Measurements from ENCODE around the gene JMJD8. TPM values are rescaled to one million over a fixed set of nuclear protein-coding genes. Genes with fewer than 3 reads are reported as not detected.
A peak's percentile ranks its signal among the peaks of the same experiment; 100 is the strongest.
"Not testable (repeated sequence)": the region's sequence is repeated elsewhere in the genome, so short reads cannot be mapped to it uniquely, and the experiment has no call there.

The JMJD8 gene
- total and polyA plus RNA-seq, 2 experiments from 2014 or later, result 87.9 to 96.3 TPM

DNA sequence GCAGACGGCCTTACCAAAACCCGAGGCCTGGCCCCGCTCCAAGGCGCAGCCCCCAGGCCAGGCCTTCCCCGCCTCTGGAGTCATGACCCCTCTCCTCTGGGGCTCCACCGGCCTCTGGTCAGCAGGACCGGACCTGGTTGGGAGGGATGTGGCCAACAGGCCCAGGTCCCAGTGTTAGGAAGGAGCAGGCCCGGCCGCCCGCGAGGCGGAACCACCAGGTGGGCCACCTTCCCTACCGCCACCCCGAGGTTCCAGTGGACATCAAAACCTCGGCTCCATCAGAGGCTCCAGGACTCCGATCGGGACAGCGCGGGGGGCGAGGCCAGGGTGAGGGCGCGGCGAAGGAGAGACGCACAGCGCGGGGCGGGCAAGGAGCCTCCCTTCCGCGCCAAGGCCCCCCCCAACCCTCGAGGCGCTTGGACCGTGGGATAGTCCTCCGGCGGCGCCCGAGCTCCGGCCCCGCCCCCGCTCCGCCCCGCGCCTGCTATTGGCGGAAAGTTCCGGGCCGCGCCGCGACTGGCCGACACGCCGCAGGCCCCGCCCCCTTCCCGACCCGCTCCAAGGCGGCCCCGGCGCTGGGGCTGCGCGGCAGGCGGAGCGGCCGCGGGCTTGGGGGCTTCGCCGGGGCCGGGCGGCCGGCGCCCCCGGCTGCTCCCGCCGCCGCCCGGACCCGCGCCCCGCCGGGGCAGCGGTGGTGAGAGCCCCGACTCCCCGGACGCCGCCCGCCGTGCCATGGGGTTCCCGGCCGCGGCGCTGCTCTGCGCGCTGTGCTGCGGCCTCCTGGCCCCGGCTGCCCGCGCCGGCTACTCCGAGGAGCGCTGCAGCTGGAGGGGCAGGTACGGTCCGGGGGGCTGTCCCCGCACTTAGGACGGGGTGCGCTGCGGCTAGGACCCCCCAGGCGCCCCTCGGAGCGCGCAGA is 30.7 kb upstream of the JMJD8 start, which contains the start of gene METRN:
Gene METRN (plus strand): TSS at position 561 of the 919 bp plus-strand sequence. CDS start 172 bp downstream, at position 733.
- H3K9ac ChIP-seq, result peak within 1 kb of the TSS; percentile 73

GRCh38 chr16:714079-714478 is 29.9 kb upstream of the JMJD8 start:
- H3F3A ChIP-seq (ENCODE audit: insufficient read depth), result peaks cover 10% of the 10 kb centered on the region
- no peak overlapping the region for H3K27ac ChIP-seq
- no peaks in the 10 kb centered on the region; the same call in 1 of the 2 replicates for H3K79me2 ChIP-seq (ENCODE audit: insufficient read depth)
- H3K4me1 ChIP-seq (ENCODE audit: insufficient read depth), result peaks cover 11% of the 10 kb centered on the region; the same call in 1 of the 2 replicates
- H3K4me2 ChIP-seq (ENCODE audit: unreplicated experiment), result no peak overlapping the region
- no peak for TF ChIP-seq EZH2 (IDR thresholded peaks at IDR 0.05; ENCODE audit: insufficient read depth, poor library complexity, severe bottlenecking)
- no peak for DNase-seq
- H3K4me3 ChIP-seq, result no peak overlapping the region
- no peaks in the 10 kb centered on the region for H3K9me2 ChIP-seq (ENCODE audit: insufficient read depth)
- H3K9ac ChIP-seq, result no peak overlapping the region
- WGBS, 2 experiments (ENCODE audit: low coverage in 1 of 2, low lambda C conversion rate in 2 of 2, missing lambda C conversion rate in 2 of 2), result 63 to 66% methylated on average over 11 of the region's 11 CpGs
- in situ Hi-C loops (cut with MboI), result no loop called here
- H4K20me1 ChIP-seq (ENCODE audit: insufficient read depth), result no peaks in the 10 kb centered on the region
- H3K36me3 ChIP-seq (ENCODE audit: low read depth), result no peaks in the 10 kb centered on the region
- H2AFZ ChIP-seq, result no peak overlapping the region
- no peaks in the 10 kb centered on the region for H3K9me3 ChIP-seq (ENCODE audit: low read depth)
- peaks cover 10% of the 10 kb centered on the region; the same call in 1 of the 2 replicates for H3K27me3 ChIP-seq (replicated peaks; ENCODE audit: insufficient read depth)

More for the DNA sequence above, 30.7 kb upstream of the JMJD8 start, which contains the start of gene METRN:
- Histone ChIP-seq H3K27ac (no peak within 1 kb of the TSS), H3K9me2 (ENCODE audit: insufficient read depth) (no peaks in the 10 kb centered on the region), H4K20me1 (ENCODE audit: insufficient read depth) (no peaks in the 10 kb centered on the region), H3F3A (ENCODE audit: insufficient read depth) (peaks cover 10% of the 10 kb centered on the region), H3K9me3 (ENCODE audit: low read depth) (no peaks in the 10 kb centered on the region), H3K27me3 (replicated peaks; ENCODE audit: insufficient read depth) (peaks cover 10% of the 10 kb centered on the region; the same call in 1 of the 2 replicates), H3K4me1 (ENCODE audit: insufficient read depth) (peaks cover 9% of the 10 kb centered on the region), H3K36me3 (ENCODE audit: low read depth) (no peaks in the 10 kb centered on the region), H3K79me2 (ENCODE audit: insufficient read depth) (no peaks in the 10 kb centered on the region; the same call in 1 of the 2 replicates), H2AFZ (peak within 1 kb of the TSS; percentile 62), H3K4me3 (peak within 1 kb of the TSS; percentile 76), H3K4me2 (ENCODE audit: unreplicated experiment) (peak within 1 kb of the TSS; percentile 63)
- TF ChIP-seq EZH2phosphoT487 (IDR thresholded peaks at IDR 0.05; ENCODE audit: insufficient read depth, low read depth) (no peak), EZH2 (IDR thresholded peaks at IDR 0.05; ENCODE audit: insufficient read depth, poor library complexity, severe bottlenecking) (no peak)
- WGBS, 2 experiments (ENCODE audit: low coverage in 1 of 2, low lambda C conversion rate in 2 of 2, missing lambda C conversion rate in 2 of 2), result 6 to 12% methylated on average over 24 to 89 of the region's 108 CpGs
- DNase-seq, result peak; percentile 97
- in situ Hi-C loops (cut with MboI), result no loop called here

- peaks cover 15% of the 10 kb centered on the region; the same call in 1 of the 2 replicates for H3K27me3 ChIP-seq (replicated peaks; ENCODE audit: insufficient read depth)
- in situ Hi-C loops (cut with MboI), result not testable (repeated sequence)
- WGBS, 2 experiments (ENCODE audit: low coverage in 1 of 2, low lambda C conversion rate in 2 of 2, missing lambda C conversion rate in 2 of 2), result 51% methylated on average over 12 to 13 of the region's 13 CpGs
Measured at GRCh38 chr16:712740-713250, 28.7 kb upstream of the JMJD8 start.

DNA sequence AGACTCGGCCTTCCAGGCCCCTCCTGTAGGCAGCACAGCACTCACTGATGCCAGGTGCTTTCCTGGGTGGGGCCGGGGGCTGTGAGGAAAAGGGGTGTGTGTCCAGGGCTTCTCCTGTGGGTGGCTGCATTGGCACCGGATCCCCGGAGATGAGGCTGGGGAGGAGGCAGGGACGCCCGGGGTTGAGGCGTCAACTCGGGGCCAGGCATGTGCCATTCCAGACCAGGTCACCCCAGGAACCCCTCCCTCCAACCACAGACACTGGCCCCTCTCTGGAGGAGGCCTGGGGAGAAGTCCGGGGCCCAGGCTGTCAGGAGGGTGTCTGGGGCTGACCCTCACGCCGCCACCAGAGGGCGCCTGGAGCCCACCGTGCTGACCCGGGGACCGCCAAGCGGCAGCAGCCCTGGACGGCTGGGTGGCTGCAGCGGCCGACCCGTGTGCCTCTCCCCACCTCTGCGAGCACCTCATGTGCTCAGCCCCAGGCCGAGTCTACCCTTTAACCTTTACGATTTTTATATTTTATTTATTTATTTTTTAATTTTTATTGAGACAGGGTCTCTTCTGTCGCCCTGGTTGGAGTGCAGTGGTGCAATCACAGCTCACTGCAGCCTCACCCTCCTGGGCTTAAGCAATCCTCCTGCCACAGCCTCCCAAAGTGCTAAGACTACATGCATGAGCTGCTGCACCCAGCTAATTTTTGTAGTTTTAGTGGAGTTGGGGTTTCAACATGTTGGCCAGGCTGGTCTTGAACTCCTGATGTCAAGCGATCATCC is 27.6 kb upstream of the JMJD8 start:
- no peak overlapping the region for H3K27ac ChIP-seq
- in situ Hi-C loops (cut with MboI), result no loop called here
- TF ChIP-seq EZH2 (IDR thresholded peaks at IDR 0.05; ENCODE audit: insufficient read depth, poor library complexity, severe bottlenecking), result no peak

More at GRCh38 chr16:712740-713250, 28.7 kb upstream of the JMJD8 start:
- peak overlapping the region; percentile 22 for H3K27ac ChIP-seq
- not testable (repeated sequence) for H3K4me3 ChIP-seq; H3K36me3 ChIP-seq (ENCODE audit: low read depth); H3K9me3 ChIP-seq (ENCODE audit: low read depth); H3K9ac ChIP-seq; H3K79me2 ChIP-seq (ENCODE audit: insufficient read depth); H3K4me2 ChIP-seq (ENCODE audit: unreplicated experiment); H3F3A ChIP-seq (ENCODE audit: insufficient read depth); H3K9me2 ChIP-seq (ENCODE audit: insufficient read depth); H2AFZ ChIP-seq; H4K20me1 ChIP-seq (ENCODE audit: insufficient read depth)
- H3K4me1 ChIP-seq (ENCODE audit: insufficient read depth), result peaks cover 11% of the 10 kb centered on the region; the same call in 1 of the 2 replicates
- peak; percentile 92 for DNase-seq

More for the DNA sequence above, 27.6 kb upstream of the JMJD8 start:
- H3K4me1 ChIP-seq (ENCODE audit: insufficient read depth), result peaks cover 11% of the 10 kb centered on the region; the same call in 1 of the 2 replicates
- peaks cover 10% of the 10 kb centered on the region for H3F3A ChIP-seq (ENCODE audit: insufficient read depth)
- no peaks in the 10 kb centered on the region for H3K9me2 ChIP-seq (ENCODE audit: insufficient read depth)
- no peaks in the 10 kb centered on the region for H4K20me1 ChIP-seq (ENCODE audit: insufficient read depth)
- 7 to 8% methylated on average over 20 to 25 of the region's 25 CpGs for WGBS, 2 experiments (ENCODE audit: low coverage in 1 of 2, low lambda C conversion rate in 2 of 2, missing lambda C conversion rate in 2 of 2)
- no peak overlapping the region for H3K4me3 ChIP-seq
- H2AFZ ChIP-seq, result no peak overlapping the region
- no peaks in the 10 kb centered on the region for H3K79me2 ChIP-seq (ENCODE audit: insufficient read depth)
- H3K27me3 ChIP-seq (replicated peaks; ENCODE audit: insufficient read depth), result peaks cover 17% of the 10 kb centered on the region; the same call in 1 of the 2 replicates
- no peak overlapping the region for H3K4me2 ChIP-seq (ENCODE audit: unreplicated experiment)
- no peaks in the 10 kb centered on the region for H3K36me3 ChIP-seq (ENCODE audit: low read depth)
- peak; percentile 80 for DNase-seq
- H3K9me3 ChIP-seq (ENCODE audit: low read depth), result no peaks in the 10 kb centered on the region
- H3K9ac ChIP-seq, result no peak overlapping the region

All from GM23248 (cell line).